UCSD-AML1 (cell line): ENCODE results near the gene SAMD11.
"Not testable (repeated sequence)": the region's sequence is repeated elsewhere in the genome, so short reads cannot be mapped to it uniquely, and the experiment has no call there.

ENCODE experiments used
- DNase-seq: peaks from one replicate; lab custom pipeline; 2025; ENCODE audit not compliant: unreplicated experiment; lab: John Stamatoyannopoulos, UW

Gene SAMD11

GRCh38 chr1:944341-945325 lies 20.9 kb downstream of the SAMD11 start:
- no peak for DNase-seq

GRCh38 chr1:945688-946556 lies 22.2 kb downstream of the SAMD11 start:
- no peak for DNase-seq

- DNase-seq: not testable (repeated sequence)
These were observed 23.1 kb downstream of the SAMD11 start for GRCh38 chr1:946811-947210.

GRCh38 chr1:947958-948357 lies 24.2 kb downstream of the SAMD11 start:
- no peak for DNase-seq

- no peak for DNase-seq
These were observed 26.5 kb downstream of the SAMD11 start for GRCh38 chr1:950268-950667.

GRCh38 chr1:950881-951280 lies 27.2 kb downstream of the SAMD11 start:
- no peak for DNase-seq

- DNase-seq: no peak
These were observed 27.6 kb downstream of the SAMD11 start for GRCh38 chr1:951364-951763.

GRCh38 chr1:952201-952600 lies 28.5 kb downstream of the SAMD11 start:
- DNase-seq: no peak

GRCh38 chr1:952603-953002 lies 28.9 kb downstream of the SAMD11 start:
- no peak for DNase-seq

- no peak for DNase-seq
These were observed 30.0 kb downstream of the SAMD11 start for GRCh38 chr1:953524-954320.

- no peak for DNase-seq
These were observed 31.2 kb downstream of the SAMD11 start for GRCh38 chr1:954927-955326.

- no peak for DNase-seq
These were observed 31.8 kb downstream of the SAMD11 start for GRCh38 chr1:955474-955873.

GRCh38 chr1:956636-957035 lies 32.9 kb downstream of the SAMD11 start:
- no peak for DNase-seq

- DNase-seq: peak; percentile 95
These were observed 35.4 kb downstream of the SAMD11 start, which contains the start of gene NOC2L for GRCh38 chr1:958823-959730. TSS of gene NOC2L (minus strand) at chr1:959256. CDS start at chr1:959240, 16 bp downstream.

GRCh38 chr1:959731-960362 lies 36.1 kb downstream of the SAMD11 start:
- no peak for DNase-seq

- DNase-seq: peak; percentile 72
These were observed 36.8 kb downstream of the SAMD11 start, which contains the start of gene KLHL17 for GRCh38 chr1:960363-961131. TSS of gene KLHL17 (plus strand) at chr1:960584. CDS start at chr1:960694, 110 bp downstream.

GRCh38 chr1:961132-961669 lies 37.5 kb downstream of the SAMD11 start:
- no peak for DNase-seq
